Subcutaneous adipose tissue (tissue), 4 donors: ENCODE data around the gene FAM234A. TPM values are rescaled to one million over a fixed set of nuclear protein-coding genes. Genes with fewer than 3 reads are reported as not detected.

ENCODE experiments used
- CTCF ChIP-seq: fragments of 450-650 bp; IDR thresholded peaks from one replicate; pipeline ENCODE4 v1.5.1; 2016; ENCODE audit warnings: low read depth, mild to moderate bottlenecking, control low read depth, antibody characterized with exemption, moderate library complexity
- total RNA-seq, 4 donors: library from RNA; depleted of rRNA; stranded (reverse); fragments of >200 nt; gene quantifications; one replicate each; pipeline ENCODE4 v1.1.0, GENCODE V29; 2016

Gene FAM234A
- total RNA-seq, 4 donors from 2014 or later, result 43.4 to 117 (median 50.2) TPM

- no peak for TF ChIP-seq CTCF
Measured at GRCh38 chr16:287981-288920, 53.6 kb downstream of the FAM234A start.

- no peak for TF ChIP-seq CTCF
Measured at GRCh38 chr16:289395-289997, 54.9 kb downstream of the FAM234A start.

- no peak for TF ChIP-seq CTCF
Measured at GRCh38 chr16:290015-290680, 55.5 kb downstream of the FAM234A start.

GRCh38 chr16:290681-291405 lies 56.2 kb downstream of the FAM234A start:
- no peak for TF ChIP-seq CTCF

GRCh38 chr16:291539-291938 lies 56.9 kb downstream of the FAM234A start:
- no peak for TF ChIP-seq CTCF

- no peak for TF ChIP-seq CTCF
Measured at GRCh38 chr16:293043-293775, 58.6 kb downstream of the FAM234A start.
